Right ventricle myocardium inferior (tissue), 1 donor: ENCODE data around the gene CHCHD1. TPM values are rescaled to one million over a fixed set of nuclear protein-coding genes. Genes with fewer than 3 reads are reported as not detected.
"Not testable (repeated sequence)": the region's sequence is repeated elsewhere in the genome, so short reads cannot be mapped to it uniquely, and the experiment has no call there.

Experiments used
- ATAC-seq: fragments of 200-7000 bp; cut with Tn5 transposase; one replicate; pipeline ENCODE4 v1.9.1; 2020; ENCODE audit warnings: mild to moderate bottlenecking, moderate library complexity
- DNase-seq: peaks from one replicate; pipeline ENCODE4 v3.0.0; 2021; ENCODE audit errors: missing footprints
- intact Hi-C: fragments of 100-400 bp; cut with DNase I; formaldehyde crosslinking; loops from one replicate; pipeline ENCODE4 v1.11.0; 2022
- long read RNA-seq: library from polyadenylated mRNA; unstranded; transcript quantifications from one replicate; pipeline ENCODE4 v2.0.0, GENCODE V29; 2021
- total RNA-seq: library from RNA; stranded (reverse); fragmentation: NEBNext Ultra II Directional; extraction: Animal tissue kit (Norgen Biotek cat#: 25700); gene quantifications from one replicate; pipeline ENCODE4 v1.2.1, GENCODE V29; 2021
- donor health status: DM: no; HTN: yes; CAD: no; lungs with severe emphysema.

The CHCHD1 gene
- 30.8 TPM for total RNA-seq
- long read RNA-seq, transcript CHCHD1-201 (3 exons, 835 nt), result major isoform, 15 of 15 reads
- long read RNA-seq, partial matches to known transcripts, result 0 of 15 reads
- long read RNA-seq, other reads (novel, unspliced or antisense), result 0 of 15 reads

DNA sequence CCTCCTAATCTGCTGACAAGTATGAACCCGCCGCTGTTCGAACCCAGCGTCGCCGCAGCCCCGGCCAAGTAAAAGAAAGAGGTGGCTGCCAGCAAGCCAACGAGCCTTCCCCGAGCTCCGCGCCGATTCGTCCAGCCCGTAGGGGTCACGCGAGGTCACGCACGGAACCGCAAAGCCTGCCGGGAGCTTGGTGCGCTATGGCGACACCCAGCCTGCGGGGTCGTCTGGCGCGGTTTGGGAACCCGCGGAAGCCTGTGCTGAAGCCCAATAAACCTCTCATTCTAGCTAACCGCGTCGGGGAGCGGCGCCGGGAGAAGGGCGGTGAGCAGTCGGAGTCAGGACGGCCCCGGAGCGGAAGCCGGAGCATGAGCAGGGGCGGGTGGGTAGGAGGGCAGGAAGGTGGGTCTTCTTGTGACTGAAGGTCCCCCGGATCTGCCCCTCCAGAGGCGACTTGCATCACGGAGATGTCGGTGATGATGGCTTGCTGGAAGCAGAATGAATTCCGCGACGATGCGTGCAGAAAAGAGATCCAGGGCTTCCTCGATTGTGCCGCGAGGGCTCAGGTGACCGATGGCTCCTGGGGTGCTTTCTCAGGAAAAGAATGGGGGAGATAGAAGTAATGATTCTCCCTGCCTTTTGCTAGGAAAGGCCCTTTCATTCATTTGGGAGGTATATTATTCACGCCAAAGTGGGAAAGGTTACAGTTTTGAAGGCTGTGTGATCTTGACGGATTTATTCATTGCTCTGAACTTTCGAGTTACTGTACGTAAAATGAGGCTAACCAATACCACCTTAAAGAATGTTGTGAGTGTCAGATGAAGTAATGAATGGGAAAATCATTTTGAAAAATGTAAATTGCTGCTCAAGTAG lies at the start of gene CHCHD1:
Gene CHCHD1, plus strand, starts transcription at position 170 of the 870 bp plus-strand sequence. Its CDS starts 28 bp downstream, at position 198.
- DNase-seq, result peak; percentile 97
- intact Hi-C loops, result no loop called here
- ATAC-seq, result peak; percentile 77

DNA sequence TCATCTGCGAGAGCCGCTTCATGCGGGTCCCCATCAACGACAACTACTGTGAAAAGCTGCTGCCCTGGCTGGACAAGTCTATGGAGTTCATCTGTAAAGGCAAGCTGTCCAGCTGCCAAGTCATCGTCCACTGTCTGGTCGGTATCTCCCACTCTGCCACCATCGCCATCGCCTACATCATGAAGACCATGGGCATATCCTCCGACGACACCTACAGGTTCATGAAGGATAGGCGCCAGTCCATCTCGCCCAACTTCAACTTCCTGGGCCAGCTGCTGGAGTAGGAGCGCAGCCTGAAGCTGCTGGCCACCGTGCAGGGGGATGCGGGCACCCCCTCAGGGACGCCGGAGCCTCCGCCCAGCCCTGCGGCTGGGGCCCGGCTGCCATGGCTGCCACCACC lies 49.4 kb upstream of the CHCHD1 start:
- intact Hi-C loops, result no loop called here
- DNase-seq (no peak), ATAC-seq (no peak)

DNA sequence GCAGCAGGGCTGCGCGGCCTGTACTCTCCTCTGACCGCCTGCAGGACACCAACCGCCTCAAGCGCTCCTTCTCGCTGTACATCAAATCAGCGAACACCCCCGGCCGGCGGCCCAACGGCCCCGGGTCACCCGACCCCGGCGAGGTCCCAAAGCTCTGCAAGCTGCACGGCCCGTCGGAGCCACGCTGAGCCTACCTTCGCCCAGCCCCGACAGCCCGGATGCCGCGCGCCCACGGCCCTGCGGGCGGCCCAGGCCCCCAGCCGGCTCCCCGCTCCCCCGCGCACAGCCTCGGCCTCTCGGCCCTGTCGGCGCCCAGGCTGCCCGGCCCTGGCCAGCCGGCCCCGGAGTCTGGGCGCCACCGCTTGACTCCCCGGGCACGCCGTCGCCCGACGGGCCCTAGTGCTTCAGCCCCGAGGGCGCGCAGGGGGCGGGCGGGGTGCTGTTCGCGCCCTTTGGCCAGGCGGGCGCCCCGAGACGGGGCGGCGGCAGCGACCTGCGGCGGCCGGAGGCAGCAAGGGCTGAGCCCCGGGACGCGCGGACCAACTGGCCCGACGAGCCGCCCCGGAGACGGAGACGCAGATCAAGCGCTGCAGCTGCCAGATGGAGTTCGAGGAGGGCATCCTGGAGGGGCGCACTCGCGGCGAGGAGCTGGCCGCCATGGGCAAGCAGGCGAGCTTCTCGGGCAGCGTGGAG lies 48.8 kb upstream of the CHCHD1 start:
- DNase-seq (no peak), ATAC-seq (no peak)
- intact Hi-C loops, result no loop called here

DNA sequence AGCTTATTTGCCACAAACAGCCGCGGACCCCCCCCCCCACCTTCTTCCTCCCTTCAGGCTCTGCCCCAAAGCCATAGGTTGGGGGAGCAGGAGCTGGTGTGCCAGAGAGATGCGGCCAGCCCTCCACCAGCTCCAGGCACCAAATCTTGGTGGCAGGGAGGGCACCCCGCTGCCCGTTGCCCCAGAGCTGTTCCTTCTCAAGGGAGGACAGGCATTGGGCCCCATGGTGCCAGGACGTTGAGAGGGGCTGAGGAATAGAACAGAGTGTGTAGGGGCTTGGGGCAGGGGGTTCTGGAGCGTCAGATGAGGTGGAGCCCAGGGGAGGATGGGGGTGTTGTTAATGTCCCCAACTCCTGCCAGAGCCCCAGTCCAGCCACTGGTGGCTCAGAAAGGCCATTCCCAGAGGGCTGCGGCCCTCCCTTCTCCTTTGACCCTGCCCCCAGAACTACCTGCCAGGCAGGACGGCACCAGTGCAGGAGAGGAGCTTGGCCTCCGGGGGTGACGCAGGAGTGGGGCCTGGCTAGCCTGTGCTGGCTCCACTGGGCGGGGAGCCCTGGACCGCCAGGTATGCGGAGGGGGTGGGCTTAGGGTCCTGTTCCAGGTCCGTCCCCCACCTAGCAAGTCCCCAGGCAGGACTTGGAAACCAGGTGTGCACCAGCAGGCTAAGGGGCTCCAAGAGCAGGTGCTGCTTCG lies 47.7 kb upstream of the CHCHD1 start:
- intact Hi-C loops, result no loop called here
- ATAC-seq (no peak), DNase-seq (no peak)

DNA sequence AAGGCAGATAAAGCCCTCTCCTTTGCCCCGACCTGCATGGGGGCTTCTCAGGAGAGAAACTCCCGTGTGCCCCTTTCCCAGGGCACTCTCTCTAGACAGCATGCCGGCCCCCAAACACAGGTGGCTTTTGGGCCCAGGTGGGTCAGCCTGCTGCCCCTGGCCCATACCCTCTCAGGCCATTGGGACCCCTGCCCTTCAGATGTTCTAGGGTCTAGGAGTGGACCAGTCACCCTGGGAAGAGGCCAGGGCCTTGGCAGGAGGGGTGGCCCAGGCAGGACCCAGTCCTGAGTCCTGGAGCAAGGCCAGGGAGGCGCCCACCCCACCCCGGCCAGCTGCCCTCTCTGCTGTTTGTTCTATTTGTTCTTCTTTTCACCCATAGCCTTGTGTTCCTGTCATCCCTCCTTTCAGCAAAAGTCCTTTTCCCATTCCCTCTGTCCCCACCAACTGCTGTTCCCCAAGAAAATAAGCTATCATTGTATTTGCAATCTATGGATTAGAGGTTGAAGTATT lies 47.0 kb upstream of the CHCHD1 start:
- DNase-seq (no peak), ATAC-seq (no peak)
- intact Hi-C loops, result no loop called here

DNA sequence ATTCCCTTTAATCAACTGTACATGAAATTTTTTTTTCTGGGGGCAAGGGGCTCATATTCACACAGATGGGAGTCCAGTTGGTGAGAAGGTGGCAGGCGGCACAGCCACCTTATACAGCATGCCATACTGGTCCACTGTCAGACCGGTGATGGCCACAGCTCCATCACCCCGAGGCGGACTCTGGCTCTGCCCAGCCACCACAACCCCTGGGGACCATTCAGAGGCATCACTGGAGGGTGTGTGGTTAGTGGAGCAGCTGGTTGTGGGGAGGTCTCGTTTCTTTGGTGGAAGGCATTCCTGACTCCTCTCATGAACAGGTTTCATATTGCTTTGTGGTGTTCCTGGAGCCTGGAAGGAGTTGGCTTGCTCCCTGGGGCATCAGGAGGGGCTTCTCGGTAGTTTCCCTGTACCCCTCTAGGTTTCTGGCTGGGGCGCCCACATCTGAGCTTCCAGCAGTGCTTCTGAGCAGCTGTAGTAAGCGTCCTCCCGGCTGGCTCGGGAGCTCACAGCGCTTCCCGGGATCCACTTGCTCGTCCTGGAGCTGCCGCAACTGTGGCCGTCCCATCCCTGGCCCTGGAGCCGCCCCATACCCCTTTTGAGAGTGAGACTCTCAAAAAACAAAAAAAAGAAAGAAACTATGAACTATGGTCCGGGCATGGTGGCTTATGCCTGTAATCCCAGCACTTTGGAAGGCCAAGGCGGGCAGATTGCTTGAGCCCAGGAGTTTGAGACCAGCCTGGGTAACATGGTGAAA lies 41.2 kb upstream of the CHCHD1 start:
- intact Hi-C loops, result loop anchor here (5.0 kb wide), 1 partner anchor 93 kb away; no protein-coding TSS in a partner anchor
- ATAC-seq, DNase-seq: not testable (repeated sequence)

DNA sequence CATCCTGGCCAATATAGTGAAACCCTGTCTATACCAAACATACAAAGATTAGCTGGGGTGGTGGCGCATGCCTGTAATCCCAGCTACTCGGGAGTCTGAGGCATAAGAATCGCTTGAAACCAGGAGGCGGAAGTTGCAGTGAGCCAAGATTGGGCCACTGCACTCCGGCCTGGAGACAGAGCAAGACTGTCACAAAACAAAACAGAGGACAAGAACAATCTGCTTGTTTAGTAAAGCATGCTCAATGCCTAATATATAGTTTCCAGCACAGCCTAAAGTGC lies 39.5 kb upstream of the CHCHD1 start:
- intact Hi-C loops, result loop anchor here (5.0 kb wide), 1 partner anchor 95 kb away; no protein-coding TSS in a partner anchor
- DNase-seq, result no peak

DNA sequence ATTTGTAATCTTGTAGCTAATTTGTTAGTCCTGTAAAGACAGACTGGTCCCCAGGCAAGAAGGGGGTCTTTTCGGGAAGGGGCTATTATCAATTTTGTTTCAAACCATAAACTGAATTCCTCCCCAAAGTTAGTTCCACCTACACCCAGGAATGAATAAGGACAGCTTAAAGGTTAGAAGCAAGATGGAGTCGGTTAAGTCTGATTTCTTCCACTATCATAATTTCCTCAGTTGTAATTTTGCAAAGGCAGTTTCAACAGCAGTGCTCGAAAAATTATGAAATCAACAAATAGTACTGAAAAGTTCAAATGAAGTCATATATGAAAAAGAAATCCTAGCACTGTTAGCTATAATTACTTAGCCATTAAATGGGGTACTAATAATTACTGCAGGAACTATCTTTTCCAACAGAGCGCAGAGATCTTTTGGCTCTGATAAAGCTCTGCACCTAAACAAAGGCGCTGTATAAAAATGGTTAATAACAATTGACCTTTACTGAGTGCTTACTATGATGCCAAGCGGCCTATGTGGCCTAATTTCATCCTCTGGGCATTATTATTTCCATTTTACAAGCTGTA lies 38.4 kb upstream of the CHCHD1 start:
- intact Hi-C loops, result loop anchor here (5.0 kb wide), 1 partner anchor 96 kb away; no protein-coding TSS in a partner anchor
- ATAC-seq, result no peak
- no peak for DNase-seq

More for the DNA sequence above, 39.5 kb upstream of the CHCHD1 start:
- ATAC-seq, result no peak

DNA sequence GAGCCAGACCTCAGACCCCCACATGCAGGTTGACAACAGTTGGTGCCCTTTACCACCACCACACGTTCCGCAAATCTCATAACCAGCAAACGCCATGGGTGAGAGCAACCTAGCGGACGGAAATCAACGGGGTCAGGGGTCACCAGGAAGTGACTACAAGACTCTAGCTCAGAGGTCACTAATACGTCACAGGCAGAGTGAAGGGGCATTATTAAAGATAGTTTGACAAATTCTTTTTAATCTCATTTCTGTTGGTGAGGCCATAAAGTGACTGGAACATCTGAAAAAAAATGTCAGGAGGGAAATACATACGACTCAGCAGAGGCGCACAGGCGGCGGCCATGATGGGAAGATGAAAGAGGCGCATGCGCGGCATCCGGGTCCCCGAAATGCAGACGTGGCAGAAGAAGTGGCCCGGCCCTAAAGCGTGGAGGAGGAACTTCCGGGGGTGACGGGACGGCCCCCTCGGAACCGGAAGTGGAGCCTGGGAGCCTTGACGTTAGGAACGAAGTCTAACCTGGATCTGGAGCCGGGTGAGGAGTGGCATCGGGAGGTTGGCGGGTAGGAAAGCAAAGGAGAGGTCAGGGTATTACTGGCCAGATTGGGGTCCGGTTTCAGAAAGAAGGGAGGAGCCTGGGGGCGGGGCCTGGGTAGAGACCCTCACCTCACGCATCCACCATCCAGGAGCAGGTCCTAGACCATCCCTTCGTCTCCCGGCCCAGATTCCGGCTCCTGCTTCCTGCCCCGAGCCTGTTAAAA lies 37.8 kb upstream of the CHCHD1 start, which contains the start of gene SEC24C:
Gene SEC24C, plus strand, starts transcription at position 468 of the 759 bp plus-strand sequence. CDS start 2,461 bp downstream, outside the sequence.
- peak; percentile 96 for ATAC-seq
- DNase-seq, result peak; percentile 98
- intact Hi-C loops, result loop anchor here (2.0 to 5.0 kb wide), 2 partner anchors 41 to 97 kb away; partner anchors contain the start of gene ZSWIM8

DNA sequence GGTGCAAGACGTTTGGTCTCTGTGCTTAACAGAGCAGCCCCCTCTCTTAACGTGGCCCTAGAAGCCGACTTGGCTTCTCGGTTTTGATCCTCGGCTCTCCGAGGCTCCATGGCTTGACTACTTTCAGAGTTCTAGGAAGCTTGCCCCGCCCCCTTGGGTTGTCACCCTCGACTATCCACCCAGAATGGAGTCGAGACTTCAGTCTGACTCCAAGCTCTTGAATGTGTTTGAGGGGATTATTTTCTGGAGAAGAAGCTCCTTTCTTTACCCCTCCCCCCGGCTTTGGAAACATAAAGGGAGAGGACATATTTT lies 37.2 kb upstream of the CHCHD1 start:
- intact Hi-C loops, result loop anchor here (2.0 to 5.0 kb wide), 2 partner anchors 40 to 97 kb away; partner anchors contain the start of gene ZSWIM8
- ATAC-seq (peak; percentile 21), DNase-seq (no peak)

DNA sequence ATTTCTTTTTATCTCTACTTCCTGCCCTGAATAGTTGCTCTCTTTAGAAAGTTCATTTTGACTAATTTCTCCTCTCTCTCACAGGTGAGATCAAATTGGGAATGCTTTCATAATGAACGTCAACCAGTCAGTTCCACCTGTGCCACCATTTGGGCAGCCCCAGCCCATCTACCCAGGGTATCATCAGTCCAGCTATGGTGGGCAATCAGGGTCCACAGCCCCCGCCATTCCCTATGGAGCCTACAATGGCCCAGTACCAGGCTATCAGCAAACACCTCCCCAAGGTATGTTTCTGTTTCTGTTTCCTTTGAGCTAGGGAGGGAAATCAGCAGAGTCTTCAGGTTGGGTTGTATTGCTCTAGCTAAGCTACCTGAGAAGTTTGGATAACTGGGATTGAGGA lies 35.1 kb upstream of the CHCHD1 start:
- DNase-seq (no peak), ATAC-seq (no peak)
- intact Hi-C loops, result no loop called here

DNA sequence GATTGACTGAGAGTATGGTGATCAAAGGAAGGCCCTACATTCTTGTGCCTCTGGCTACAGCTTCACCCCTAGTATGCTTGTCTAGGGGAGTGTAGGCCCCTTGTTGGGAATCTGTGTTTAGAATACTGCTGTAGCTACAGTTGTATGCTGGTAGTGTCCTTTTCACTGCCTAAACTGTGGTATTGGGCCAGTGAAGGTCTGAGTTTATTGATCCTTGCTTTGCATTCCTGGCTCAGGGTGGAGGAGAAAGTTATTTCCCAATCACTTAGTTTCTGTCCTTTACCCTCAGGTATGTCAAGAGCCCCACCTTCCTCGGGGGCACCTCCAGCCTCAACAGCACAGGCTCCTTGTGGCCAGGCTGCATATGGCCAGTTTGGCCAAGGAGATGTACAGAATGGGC lies 31.0 kb upstream of the CHCHD1 start:
- DNase-seq, result no peak
- intact Hi-C loops, result no loop called here
- no peak for ATAC-seq

DNA sequence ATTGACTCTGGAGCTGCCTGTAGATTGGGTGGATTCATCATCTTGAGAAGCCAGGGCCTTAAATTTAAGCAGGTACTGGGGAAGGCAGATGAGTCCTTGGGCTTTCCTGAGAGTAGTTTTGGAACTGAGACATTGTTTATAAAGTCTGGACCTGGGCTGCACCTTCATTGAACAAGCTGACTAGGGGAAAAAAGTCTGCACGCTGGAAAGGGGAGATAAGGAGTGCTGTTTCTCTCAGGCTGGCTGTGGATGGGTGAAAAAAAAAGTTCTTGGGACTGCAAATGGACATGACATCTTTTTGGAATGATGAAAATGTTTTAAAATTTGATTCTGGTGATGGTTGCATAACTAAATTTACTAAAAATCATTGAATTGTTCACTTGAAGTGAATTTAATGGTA lies 25.7 kb upstream of the CHCHD1 start:
- DNase-seq (no peak), ATAC-seq (no peak)
- intact Hi-C loops, result no loop called here

DNA sequence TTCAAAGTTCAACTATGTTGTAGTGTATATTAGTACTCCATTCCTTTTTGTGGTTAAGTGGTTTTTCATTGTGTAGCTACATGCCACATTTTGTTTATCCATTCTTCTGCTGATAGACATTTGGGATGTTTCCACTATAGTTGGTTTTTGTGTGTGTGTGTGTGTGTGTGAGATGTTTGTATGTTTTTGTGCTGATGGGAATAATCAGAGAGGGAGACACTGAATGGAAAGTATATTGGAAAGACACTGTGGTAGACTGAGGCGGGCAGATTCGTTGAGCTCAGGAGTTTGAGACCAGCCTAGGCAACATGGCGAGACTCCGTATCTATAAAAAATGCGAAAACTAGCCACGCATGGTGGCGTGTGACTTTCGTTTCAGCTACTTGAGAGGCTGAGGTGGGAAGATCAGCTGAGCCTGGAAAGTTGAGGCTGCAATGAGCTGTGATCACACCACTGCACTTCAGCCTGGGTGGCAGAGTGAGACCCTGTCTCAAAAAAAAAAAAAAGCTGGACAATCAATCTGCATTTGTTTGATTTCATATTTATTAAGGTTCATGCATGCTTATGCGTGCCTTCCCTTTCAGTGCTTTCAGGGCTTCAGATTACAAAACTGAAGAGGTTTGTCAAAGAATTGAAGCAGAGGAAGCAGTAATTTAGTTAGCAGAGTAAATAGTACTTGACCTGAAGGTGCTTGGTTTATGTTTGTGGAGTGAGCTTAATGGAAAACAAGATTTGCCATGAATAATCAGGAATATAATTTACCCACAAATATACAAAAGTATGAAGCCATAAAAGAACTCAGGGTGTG lies 22.9 kb upstream of the CHCHD1 start:
- DNase-seq (no peak), ATAC-seq (no peak)
- intact Hi-C loops, result no loop called here

DNA sequence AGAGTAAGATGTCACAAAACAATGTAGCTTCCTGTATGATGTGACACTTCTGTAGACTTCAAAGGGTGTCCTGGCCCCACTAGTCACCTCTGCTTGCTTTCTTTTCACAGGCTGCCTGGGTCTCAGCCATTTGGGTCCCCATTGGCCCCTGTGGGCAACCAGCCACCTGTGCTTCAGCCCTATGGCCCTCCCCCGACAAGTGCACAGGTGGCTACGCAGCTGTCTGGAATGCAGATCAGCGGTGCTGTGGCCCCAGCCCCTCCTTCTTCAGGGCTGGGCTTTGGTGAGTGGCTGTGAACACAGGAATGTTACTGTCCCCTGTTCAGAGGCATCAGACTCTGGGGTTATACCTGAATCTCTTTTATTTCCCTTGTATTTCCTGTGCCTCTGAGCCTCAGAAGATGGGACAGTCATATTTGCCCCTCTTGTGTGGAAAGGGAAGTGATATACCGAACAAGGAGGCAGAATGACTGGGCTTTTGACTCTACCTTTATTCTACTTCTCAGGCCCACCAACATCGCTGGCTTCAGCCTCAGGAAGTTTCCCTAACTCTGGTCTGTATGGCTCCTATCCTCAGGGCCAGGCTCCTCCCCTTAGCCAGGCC lies 22.2 kb upstream of the CHCHD1 start:
- ATAC-seq, result peak; percentile 26
- intact Hi-C loops, result no loop called here

DNA sequence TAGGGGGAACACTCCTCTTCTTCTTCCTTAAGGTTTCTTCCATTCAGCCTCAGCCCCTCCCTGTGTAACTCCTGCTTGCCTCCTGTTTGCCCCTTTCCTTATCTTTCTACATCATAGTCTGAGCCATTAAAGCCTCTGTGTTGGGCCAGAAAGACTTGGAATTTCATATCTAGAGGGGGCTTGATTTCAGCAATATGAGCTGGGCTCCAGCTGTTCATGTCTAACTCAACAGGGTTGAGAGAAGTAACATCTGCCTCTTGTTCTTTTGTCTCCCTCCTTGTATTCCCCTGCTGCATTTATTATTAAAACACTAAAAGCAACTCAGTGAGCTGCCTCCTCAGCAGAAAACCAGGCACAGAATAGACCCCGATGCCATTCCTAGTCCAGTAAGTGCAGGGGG lies 20.1 kb upstream of the CHCHD1 start:
- DNase-seq, result no peak
- intact Hi-C loops, result no loop called here
- no peak for ATAC-seq

More for the DNA sequence above, 22.2 kb upstream of the CHCHD1 start:
- no peak for DNase-seq
